HepG2 (cell line): ENCODE data around the gene ARHGDIA. TPM values are rescaled to one million over a fixed set of nuclear protein-coding genes. Genes with fewer than 3 reads are reported as not detected.

Experiments used
- FOSL1 ChIP-seq: sonication (generic); formaldehyde crosslinking; IDR thresholded peaks from 2 replicates; pipeline ENCODE4 v1.9.0; 2021; ENCODE audit warnings: missing genetic modification reagents, borderline replicate concordance
- IKZF1 ChIP-seq: fragments of 450-650 bp; IDR thresholded peaks from 2 replicates; pipeline ENCODE4 v1.7.1; 2016
- KLF11 ChIP-seq: IDR thresholded peaks from 2 replicates; pipeline ENCODE4 v1.6.1; 2016; ENCODE audit warnings: missing compliant biosample characterization
- MAFK ChIP-seq, 2 experiments: IDR thresholded peaks in 1 of 2; conservative IDR thresholded peaks in 1 of 2; 2 replicates each; pipeline ENCODE4 v1.6.1; 2011; ENCODE audit warnings: improper control_type of control experiment in 2 of 2, low read length in 2 of 2
- NFE2 ChIP-seq: sonication (generic); formaldehyde crosslinking; IDR thresholded peaks from 2 replicates; pipeline ENCODE4 v1.4.0; 2020; ENCODE audit warnings: missing genetic modification reagents
- NFKB2 ChIP-seq: sonication (generic); formaldehyde crosslinking; IDR thresholded peaks from 2 replicates; pipeline ENCODE4 v1.4.0; 2020; ENCODE audit warnings: missing genetic modification reagents, borderline replicate concordance
- NRL ChIP-seq: sonication (generic); formaldehyde crosslinking; IDR thresholded peaks from 2 replicates; pipeline ENCODE4 v1.5.0; 2020; ENCODE audit warnings: missing genetic modification reagents, mild to moderate bottlenecking, moderate library complexity, borderline replicate concordance
- SCMH1 ChIP-seq: sonication (generic); formaldehyde crosslinking; IDR thresholded peaks from 2 replicates; pipeline ENCODE4 v1.9.0; 2021; ENCODE audit warnings: missing genetic modification reagents, mild to moderate bottlenecking, borderline replicate concordance
- THAP7 ChIP-seq: sonication (generic); formaldehyde crosslinking; IDR thresholded peaks from 2 replicates; pipeline ENCODE4 v1.8.1; 2023; ENCODE audit warnings: mild to moderate bottlenecking, missing genetic modification reagents
- THRA ChIP-seq: sonication (generic); formaldehyde crosslinking; IDR thresholded peaks from 2 replicates; pipeline ENCODE4 v1.4.0; 2020; ENCODE audit warnings: missing genetic modification reagents, borderline replicate concordance
- UBTF ChIP-seq: sonication (generic); formaldehyde crosslinking; IDR thresholded peaks from 2 replicates; pipeline ENCODE4 v1.4.0; 2020; ENCODE audit warnings: mild to moderate bottlenecking, missing genetic modification reagents
- ZNF430 ChIP-seq: sonication (generic); formaldehyde crosslinking; IDR thresholded peaks from 2 replicates; pipeline ENCODE4 v1.9.0; 2021; ENCODE audit warnings: mild to moderate bottlenecking, missing genetic modification reagents
- ZNF543 ChIP-seq: sonication (generic); formaldehyde crosslinking; IDR thresholded peaks from 2 replicates; pipeline ENCODE4 v1.4.0; 2020; ENCODE audit warnings: mild to moderate bottlenecking, missing genetic modification reagents
- ZNF550 ChIP-seq: sonication (generic); formaldehyde crosslinking; IDR thresholded peaks from 2 replicates; pipeline ENCODE4 v1.4.0; 2020; ENCODE audit warnings: mild to moderate bottlenecking, missing genetic modification reagents, borderline replicate concordance
- ZNF567 ChIP-seq: sonication (generic); formaldehyde crosslinking; IDR thresholded peaks from 2 replicates; pipeline ENCODE4 v1.8.1; 2023; ENCODE audit warnings: mild to moderate bottlenecking, missing genetic modification reagents, borderline replicate concordance
- ZNF598 ChIP-seq: sonication (generic); formaldehyde crosslinking; IDR thresholded peaks from 2 replicates; pipeline ENCODE4 v1.5.1; 2020; ENCODE audit warnings: mild to moderate bottlenecking, missing genetic modification reagents, borderline replicate concordance
- ZNF607 ChIP-seq: sonication (generic); formaldehyde crosslinking; IDR thresholded peaks from 2 replicates; pipeline ENCODE4 v1.5.1; 2020; ENCODE audit warnings: missing genetic modification reagents, mild to moderate bottlenecking, borderline replicate concordance
- ZNF614 ChIP-seq: IDR thresholded peaks from 2 replicates; pipeline ENCODE4 v1.6.1; 2018; ENCODE audit warnings: missing biosample characterization, missing genetic modification reagents, inconsistent platforms, borderline replicate concordance
- ZSCAN22 ChIP-seq: sonication (generic); formaldehyde crosslinking; IDR thresholded peaks from 2 replicates; pipeline ENCODE4 v1.4.0; 2020; ENCODE audit warnings: mild to moderate bottlenecking, missing genetic modification reagents
- polyA plus RNA-seq, 8 experiments: library from polyadenylated mRNA; depleted of rRNA in 3 of 8; stranded (reverse) in 7 of 8; unstranded in 1 of 8; fragments of >200 nt; fragmentation: Illumina TruSeq in 4 of 8; extraction: Trizol in 4 of 8; gene quantifications; 2 replicates each; pipeline versions ENCODE4 v1.2.1 to v1.2.3, GENCODE V29; 2011 to 2016; ENCODE audit warnings: low read depth in 4 of 8, missing spikeins in 1 of 8, mixed read lengths in 1 of 8; ENCODE audit not compliant: insufficient read depth in 1 of 8
- total RNA-seq, 5 experiments: library from RNA; depleted of rRNA; stranded (reverse); fragments of >200 nt; fragmentation: Illumina TruSeq; extraction: Trizol; gene quantifications; 2 replicates each; pipeline ENCODE4 v1.2.3, GENCODE V29; 2016; ENCODE audit warnings: low read depth in 1 of 5
- TF ChIP-seq, protein P1 (sequence below): IDR thresholded peaks from 2 replicates; pipeline ENCODE4 v1.6.1; 2016; ENCODE audit warnings: missing compliant biosample characterization, missing genetic modification reagents, borderline replicate concordance
- TF ChIP-seq, protein P2 (sequence below): sonication (generic); formaldehyde crosslinking; IDR thresholded peaks from 2 replicates; pipeline ENCODE4 v1.4.0; 2020; ENCODE audit warnings: missing genetic modification reagents, mild to moderate bottlenecking, borderline replicate concordance

ARHGDIA gene
- total and polyA plus RNA-seq, 2 of the 13 experiments (the other 11 are each of a cell fraction or from before 2014, with no cell fraction given): 40.0 to 64.0 TPM

- peak; percentile 67 for TF ChIP-seq UBTF (CRISPR knock-in tag)
- no peak for TF ChIP-seq ZNF614 (CRISPR knock-in tag)
- TF ChIP-seq NFE2: no peak
- TF ChIP-seq ZNF543: no peak
- TF ChIP-seq NRL: peak; percentile 79; the same call in 1 of the 2 replicates
- TF ChIP-seq ZNF550 (CRISPR knock-in tag): no peak
- TF ChIP-seq IKZF1: no peak
- TF ChIP-seq FOSL1 (CRISPR knock-in tag): no peak
- TF ChIP-seq ZNF430 (CRISPR knock-in tag): no peak
- TF ChIP-seq KLF11 (CRISPR knock-in tag): no peak
- TF ChIP-seq SCMH1: no peak
- TF ChIP-seq ZSCAN22: no peak
- 0 out of 2 replicates have a peak, but pooled peaks have one; percentile 4 for TF ChIP-seq THRA
- TF ChIP-seq, protein P1, sequence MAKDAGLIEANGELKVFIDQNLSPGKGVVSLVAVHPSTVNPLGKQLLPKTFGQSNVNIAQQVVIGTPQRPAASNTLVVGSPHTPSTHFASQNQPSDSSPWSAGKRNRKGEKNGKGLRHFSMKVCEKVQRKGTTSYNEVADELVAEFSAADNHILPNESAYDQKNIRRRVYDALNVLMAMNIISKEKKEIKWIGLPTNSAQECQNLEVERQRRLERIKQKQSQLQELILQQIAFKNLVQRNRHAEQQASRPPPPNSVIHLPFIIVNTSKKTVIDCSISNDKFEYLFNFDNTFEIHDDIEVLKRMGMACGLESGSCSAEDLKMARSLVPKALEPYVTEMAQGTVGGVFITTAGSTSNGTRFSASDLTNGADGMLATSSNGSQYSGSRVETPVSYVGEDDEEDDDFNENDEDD: peak; percentile 30; the same call in 1 of the 2 replicates
- peak; percentile 68; the same call in 1 of the 2 replicates for TF ChIP-seq ZNF598 (CRISPR knock-in tag)
- TF ChIP-seq NFKB2 (CRISPR knock-in tag): no peak
- TF ChIP-seq THAP7: no peak
- no peak for TF ChIP-seq ZNF567 (CRISPR knock-in tag)
- TF ChIP-seq, protein P2, sequence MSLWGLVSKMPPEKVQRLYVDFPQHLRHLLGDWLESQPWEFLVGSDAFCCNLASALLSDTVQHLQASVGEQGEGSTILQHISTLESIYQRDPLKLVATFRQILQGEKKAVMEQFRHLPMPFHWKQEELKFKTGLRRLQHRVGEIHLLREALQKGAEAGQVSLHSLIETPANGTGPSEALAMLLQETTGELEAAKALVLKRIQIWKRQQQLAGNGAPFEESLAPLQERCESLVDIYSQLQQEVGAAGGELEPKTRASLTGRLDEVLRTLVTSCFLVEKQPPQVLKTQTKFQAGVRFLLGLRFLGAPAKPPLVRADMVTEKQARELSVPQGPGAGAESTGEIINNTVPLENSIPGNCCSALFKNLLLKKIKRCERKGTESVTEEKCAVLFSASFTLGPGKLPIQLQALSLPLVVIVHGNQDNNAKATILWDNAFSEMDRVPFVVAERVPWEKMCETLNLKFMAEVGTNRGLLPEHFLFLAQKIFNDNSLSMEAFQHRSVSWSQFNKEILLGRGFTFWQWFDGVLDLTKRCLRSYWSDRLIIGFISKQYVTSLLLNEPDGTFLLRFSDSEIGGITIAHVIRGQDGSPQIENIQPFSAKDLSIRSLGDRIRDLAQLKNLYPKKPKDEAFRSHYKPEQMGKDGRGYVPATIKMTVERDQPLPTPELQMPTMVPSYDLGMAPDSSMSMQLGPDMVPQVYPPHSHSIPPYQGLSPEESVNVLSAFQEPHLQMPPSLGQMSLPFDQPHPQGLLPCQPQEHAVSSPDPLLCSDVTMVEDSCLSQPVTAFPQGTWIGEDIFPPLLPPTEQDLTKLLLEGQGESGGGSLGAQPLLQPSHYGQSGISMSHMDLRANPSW (CRISPR knock-in tag): no peak
- no peak for TF ChIP-seq ZNF607 (CRISPR knock-in tag)
- TF ChIP-seq MAFK (conservative IDR thresholded peaks at IDR 0.05 in 1 of 2, IDR thresholded peaks at IDR 0.05 in 1 of 2; ENCODE audit: low read length in 2 of 2): no peak
Observed at GRCh38 chr17:81890447-81891302, 19.5 kb upstream of the ARHGDIA start (continued).
